DND-41 (cell line): ENCODE results near the gene HLA-DQA2.
"Not testable (repeated sequence)": the region's sequence is repeated elsewhere in the genome, so short reads cannot be mapped to it uniquely, and the experiment has no call there.

ENCODE experiments used
- ATAC-seq: fragments of 200-7000 bp; cut with Tn5 transposase; 3 replicates; pipeline ENCODE4 v1.9.1; 2021; ENCODE audit warnings: low read depth; ENCODE audit not compliant: insufficient read depth
- DNase-seq: peaks from one replicate; pipeline ENCODE4 v3.0.0-alpha.2; 2020
- H2AFZ ChIP-seq: 2 replicates; pipeline ENCODE4 v1.6.0; 2012; ENCODE audit warnings: low read depth, low read length
- H3K27ac ChIP-seq: 2 replicates; pipeline ENCODE4 v1.5.1; 2012; ENCODE audit warnings: low read length, inconsistent platforms
- H3K27me3 ChIP-seq: fragments of 200-600 bp; sonication (generic); 2 replicates; pipeline ENCODE4 v1.6.0; 2012; ENCODE audit warnings: low read length, mild to moderate bottlenecking, inconsistent platforms; ENCODE audit not compliant: insufficient read depth, poor library complexity
- H3K36me3 ChIP-seq: 2 replicates; pipeline ENCODE4 v1.5.1; 2012; ENCODE audit warnings: low read length, inconsistent platforms; ENCODE audit not compliant: insufficient read depth
- H3K4me1 ChIP-seq: 2 replicates; pipeline ENCODE4 v1.5.1; 2012; ENCODE audit warnings: mild to moderate bottlenecking, low read length; ENCODE audit not compliant: insufficient read depth
- H3K4me2 ChIP-seq: 2 replicates; pipeline ENCODE4 v1.6.0; 2012; ENCODE audit warnings: mild to moderate bottlenecking, moderate library complexity, low read length, inconsistent platforms; ENCODE audit not compliant: insufficient read depth
- H3K4me3 ChIP-seq, 2 experiments: fragments of 200-600 bp in 1 of 2; shearing (Covaris generic) in 1 of 2; 2 replicates each; pipeline ENCODE4 v1.5.1; 2012 to 2016; ENCODE audit warnings: inconsistent platforms in 2 of 2, low read length in 2 of 2, mild to moderate bottlenecking in 2 of 2, low read depth in 1 of 2, moderate library complexity in 1 of 2
- H3K79me2 ChIP-seq: 2 replicates; pipeline ENCODE4 v1.6.0; 2012; ENCODE audit warnings: low read length, inconsistent platforms; ENCODE audit not compliant: insufficient read depth
- H3K9ac ChIP-seq: 2 replicates; pipeline ENCODE4 v1.6.0; 2012; ENCODE audit warnings: low read depth, mild to moderate bottlenecking, inconsistent platforms, low read length, moderate library complexity
- H3K9me3 ChIP-seq: 2 replicates; pipeline ENCODE4 v1.5.1; 2012; ENCODE audit warnings: low read length, moderate library complexity, mild to moderate bottlenecking, inconsistent platforms; ENCODE audit not compliant: insufficient read depth, severe bottlenecking
- H4K20me1 ChIP-seq: 2 replicates; pipeline ENCODE4 v1.6.0; 2012; ENCODE audit warnings: low read length; ENCODE audit not compliant: insufficient read depth
- CTCF ChIP-seq: IDR thresholded peaks from 2 replicates; pipeline ENCODE4 v1.5.1; 2012; ENCODE audit warnings: borderline replicate concordance, low read length, moderate library complexity, mild to moderate bottlenecking; ENCODE audit not compliant: poor library complexity, severe bottlenecking; ENCODE audit errors: extremely low read depth
- EZH2 ChIP-seq: IDR thresholded peaks from 3 replicates; pipeline ENCODE4 v1.6.1; 2012; ENCODE audit warnings: borderline replicate concordance, low read depth, mild to moderate bottlenecking, moderate library complexity, low read length, inconsistent platforms; ENCODE audit not compliant: severe bottlenecking

HLA-DQA2 gene

GRCh38 chr6:32742374-32742773 is 1.2 kb downstream of the HLA-DQA2 start:
- no peak for ATAC-seq
- H3K79me2 ChIP-seq, result no peaks in the 10 kb centered on the region
- no peaks in the 10 kb centered on the region for H4K20me1 ChIP-seq
- DNase-seq, result no peak
- H3K9me3 ChIP-seq, result no peaks in the 10 kb centered on the region
- TF ChIP-seq CTCF, result no peak
- TF ChIP-seq EZH2, result no peak
- H3K4me2 ChIP-seq, result no peak overlapping the region
- no peak overlapping the region for H2AFZ ChIP-seq
- H3K36me3 ChIP-seq, result no peaks in the 10 kb centered on the region
- peaks cover 35% of the 10 kb centered on the region for H3K27me3 ChIP-seq
- H3K27ac ChIP-seq, result no peak overlapping the region
- H3K4me1 ChIP-seq, result no peaks in the 10 kb centered on the region
- H3K9ac ChIP-seq, result no peak overlapping the region
- no peak overlapping the region for H3K4me3 ChIP-seq

- H3K27ac ChIP-seq, result no peak overlapping the region
- DNase-seq (no peak), ATAC-seq (no peak)
- H3K9me3 ChIP-seq, result no peaks in the 10 kb centered on the region
- H4K20me1 ChIP-seq, result no peaks in the 10 kb centered on the region
- H3K9ac ChIP-seq, result no peak overlapping the region
- H3K4me1 ChIP-seq, result no peaks in the 10 kb centered on the region
- H3K36me3 ChIP-seq, result no peaks in the 10 kb centered on the region
- H3K4me3 ChIP-seq, result no peak overlapping the region
- H3K79me2 ChIP-seq, result no peaks in the 10 kb centered on the region
- H3K4me2 ChIP-seq, result no peak overlapping the region
- no peak overlapping the region for H2AFZ ChIP-seq
- H3K27me3 ChIP-seq, result peaks cover 31% of the 10 kb centered on the region
- TF ChIP-seq EZH2 (no peak), CTCF (no peak)
These were observed 3.6 kb downstream of the HLA-DQA2 start for GRCh38 chr6:32744776-32745175.

- H3K27ac ChIP-seq, H3K9ac ChIP-seq, H3K4me2 ChIP-seq, DNase-seq, ATAC-seq, H2AFZ ChIP-seq, H3K79me2 ChIP-seq, H3K4me3 ChIP-seq, H3K4me1 ChIP-seq, H4K20me1 ChIP-seq, H3K36me3 ChIP-seq, H3K9me3 ChIP-seq: not testable (repeated sequence)
- H3K27me3 ChIP-seq, result peaks cover 31% of the 10 kb centered on the region
These were observed 4.5 kb downstream of the HLA-DQA2 start for GRCh38 chr6:32745649-32746048.

GRCh38 chr6:32752580-32752979 is 11.4 kb downstream of the HLA-DQA2 start:
- no peak overlapping the region for H3K4me2 ChIP-seq
- TF ChIP-seq CTCF (no peak), EZH2 (no peak)
- no peaks in the 10 kb centered on the region for H3K9me3 ChIP-seq
- H3K9ac ChIP-seq, result no peak overlapping the region
- H4K20me1 ChIP-seq, result no peaks in the 10 kb centered on the region
- no peaks in the 10 kb centered on the region for H3K36me3 ChIP-seq
- no peak overlapping the region for H2AFZ ChIP-seq
- H3K27ac ChIP-seq, result no peak overlapping the region
- H3K4me3 ChIP-seq, result no peak overlapping the region
- no peaks in the 10 kb centered on the region for H3K79me2 ChIP-seq
- DNase-seq (no peak), ATAC-seq (no peak)
- no peaks in the 10 kb centered on the region for H3K4me1 ChIP-seq
- peaks cover 22% of the 10 kb centered on the region for H3K27me3 ChIP-seq
